Keratinocyte (primary cell): ENCODE data around the gene MYBPC2. TPM values are rescaled to one million over a fixed set of nuclear protein-coding genes. Genes with fewer than 3 reads are reported as not detected.

Source experiments
- DNase-seq: peaks from one replicate; pipeline ENCODE4 v3.0.0-alpha.2; 2011; ENCODE audit warnings: low read depth, missing footprints, low spot score
- FAIRE-seq: peaks from 2 replicates; lab custom pipeline; 2011; peaks lifted over from hg19 to GRCh38; lab: Jason Lieb, UNC
- H2AFZ ChIP-seq: 2 replicates; pipeline ENCODE4 v1.6.0; 2012; ENCODE audit warnings: low read length, control low read depth, inconsistent platforms; ENCODE audit not compliant: control insufficient read depth
- H3K27ac ChIP-seq: 2 replicates; pipeline ENCODE4 v1.5.1; 2011; ENCODE audit warnings: low read length; ENCODE audit not compliant: control insufficient read depth, insufficient read depth
- H3K27me3 ChIP-seq: 3 replicates; pipeline ENCODE4 v1.6.0; 2011; ENCODE audit warnings: low read length; ENCODE audit not compliant: control insufficient read depth, insufficient read depth; ENCODE audit errors: extremely low read depth
- H3K36me3 ChIP-seq, 2 experiments: 2 replicates in 1 of 2; 3 replicates in 1 of 2; pipeline ENCODE4 v1.5.1; 2011; ENCODE audit warnings: low read length in 2 of 2, mild to moderate bottlenecking in 1 of 2; ENCODE audit not compliant: control insufficient read depth in 2 of 2, insufficient read depth in 2 of 2; ENCODE audit errors: extremely low read depth in 1 of 2
- H3K4me1 ChIP-seq: 3 replicates; pipeline ENCODE4 v1.5.1; 2011; ENCODE audit warnings: low read length; ENCODE audit not compliant: control insufficient read depth, insufficient read depth; ENCODE audit errors: extremely low read depth
- H3K4me2 ChIP-seq: 3 replicates; pipeline ENCODE4 v1.6.0; 2011; ENCODE audit warnings: low read depth, low read length; ENCODE audit not compliant: control insufficient read depth, insufficient read depth; ENCODE audit errors: extremely low read depth
- H3K4me3 ChIP-seq, 3 experiments: fragments of 200-600 bp in 1 of 3; sonication (generic) in 1 of 3; 2 replicates in 2 of 3; 3 replicates in 1 of 3; pipeline ENCODE4 v1.5.1; 2011 to 2016; ENCODE audit warnings: low read length in 3 of 3, mild to moderate bottlenecking in 3 of 3, control low read depth in 2 of 3, inconsistent platforms in 1 of 3, low read depth in 1 of 3, mixed read lengths in 1 of 3, mixed run types in 1 of 3, moderate library complexity in 1 of 3; ENCODE audit not compliant: control insufficient read depth in 2 of 3, insufficient read depth in 2 of 3; ENCODE audit errors: extremely low read depth in 1 of 3
- H3K79me2 ChIP-seq: 2 replicates; pipeline ENCODE4 v1.6.0; 2012; ENCODE audit warnings: low read length; ENCODE audit not compliant: control insufficient read depth, insufficient read depth
- H3K9ac ChIP-seq: 3 replicates; pipeline ENCODE4 v1.6.0; 2011; ENCODE audit warnings: low read length; ENCODE audit not compliant: control insufficient read depth, insufficient read depth; ENCODE audit errors: extremely low read depth
- H3K9me1 ChIP-seq: 3 replicates; pipeline ENCODE4 v1.6.0; 2011; ENCODE audit warnings: low read length; ENCODE audit not compliant: control insufficient read depth, insufficient read depth; ENCODE audit errors: extremely low read depth
- H3K9me3 ChIP-seq: 2 replicates; pipeline ENCODE4 v1.5.1; 2012; ENCODE audit warnings: low read depth, low read length; ENCODE audit not compliant: control insufficient read depth
- H4K20me1 ChIP-seq: 3 replicates; pipeline ENCODE4 v1.6.0; 2011; ENCODE audit warnings: low read length; ENCODE audit not compliant: control insufficient read depth, insufficient read depth; ENCODE audit errors: extremely low read depth
- CTCF ChIP-seq, 3 experiments: IDR thresholded peaks in 1 of 3; conservative IDR thresholded peaks in 1 of 3; optimal IDR thresholded peaks in 1 of 3; 2 replicates in 2 of 3; 3 replicates in 1 of 3; pipeline versions ENCODE3 to v1.5.1; 2011; ENCODE audit warnings: low read length in 3 of 3, mild to moderate bottlenecking in 3 of 3, moderate library complexity in 2 of 3, control low read depth in 1 of 3, inconsistent platforms in 1 of 3; ENCODE audit not compliant: insufficient read depth in 2 of 3; ENCODE audit errors: extremely low read depth in 1 of 3
- EZH2 ChIP-seq: IDR thresholded peaks from one replicate; pipeline ENCODE4 v1.6.1; 2012; ENCODE audit warnings: inconsistent platforms, mild to moderate bottlenecking, low read length, moderate library complexity
- dilution Hi-C: fragments of 300-500 bp; cut with MboI; formaldehyde crosslinking; loops from one replicate; pipeline ENCODE4 v1.7.0; 2020; ENCODE audit warnings: low sequenced_read_pairs; ENCODE audit not compliant: extremely low pct_ligation_motif_present
- polyA plus RNA-seq, 5 experiments: library from polyadenylated mRNA; depleted of rRNA in 3 of 5; stranded (reverse) in 3 of 5; stranded (forward) in 1 of 5; unstranded in 1 of 5; fragments of >200 nt; gene quantifications; 1 replicate in 1 of 5; 2 replicates in 3 of 5; 3 replicates in 1 of 5; pipeline versions ENCODE4 v1.2.1 to v1.2.3, GENCODE V29; 2011 to 2012; ENCODE audit warnings: missing spikeins in 2 of 5, low read depth in 1 of 5, low replicate concordance in 1 of 5

MYBPC2 gene
- polyA plus RNA-seq, 1 donor (not counting 4 experiments of a cell fraction or from before 2014, with no cell fraction given): not detected

DNA sequence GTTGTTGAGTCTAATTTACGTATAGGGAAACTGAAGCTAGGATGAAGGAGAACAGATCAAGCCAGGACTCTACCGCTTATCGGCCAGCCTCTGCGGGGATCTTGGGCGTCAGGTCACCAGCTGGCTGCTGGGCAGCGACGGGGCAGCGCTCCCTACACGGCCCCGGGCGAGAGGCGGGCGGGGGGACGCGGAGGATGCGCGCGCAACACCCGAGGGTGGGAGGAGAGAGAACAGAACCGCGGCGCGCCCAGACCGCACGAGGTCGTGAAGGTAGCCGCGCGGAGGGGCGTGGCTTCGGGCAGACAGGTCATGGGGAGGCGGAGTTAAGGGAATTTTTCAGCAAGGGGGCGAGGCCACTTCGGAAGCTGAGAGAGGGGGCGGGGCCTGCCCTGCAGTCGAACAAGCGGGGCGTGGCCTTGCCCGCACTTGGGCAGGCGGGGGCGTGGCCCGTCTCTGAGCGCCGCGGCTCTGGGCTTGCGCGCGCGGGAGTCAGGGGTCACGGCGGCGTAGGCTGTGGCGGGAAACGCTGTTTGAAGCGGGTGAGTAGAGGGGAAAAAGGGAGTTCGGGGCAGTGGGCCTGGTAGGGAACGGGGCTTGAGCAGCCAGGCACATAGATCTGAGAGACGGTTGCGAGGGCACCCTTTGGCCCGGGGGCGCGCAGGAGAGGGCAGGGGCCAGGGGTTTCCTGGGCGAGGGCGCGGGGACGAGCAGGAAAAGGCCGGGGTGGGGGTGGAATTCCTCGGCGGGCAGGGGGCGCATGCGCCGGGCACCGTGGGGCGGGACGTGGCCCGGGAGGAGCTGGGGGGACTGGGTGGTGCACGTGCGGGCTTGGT is 48.6 kb upstream of the MYBPC2 start, which contains the start of gene POLD1:
Gene POLD1, plus strand, starts transcription at position 496 of the 833 bp plus-strand sequence. CDS start 14,505 bp downstream, outside the sequence.
- no peaks in the 10 kb centered on the region for H3K9me3 ChIP-seq
- H3K4me1 ChIP-seq: peaks cover 18% of the 10 kb centered on the region
- H3K4me2 ChIP-seq: peak within 1 kb of the TSS; percentile 89
- no peak for TF ChIP-seq CTCF (optimal IDR thresholded peaks at IDR 0.05 in 1 of 3, IDR thresholded peaks at IDR 0.05 in 1 of 3, conservative IDR thresholded peaks at IDR 0.05 in 1 of 3; ENCODE audit: extremely low read depth in 1 of 3, insufficient read depth in 2 of 3, low read length in 3 of 3)
- no peak for TF ChIP-seq EZH2
- peak within 1 kb of the TSS; percentile 81 for H2AFZ ChIP-seq
- no peaks in the 10 kb centered on the region for H4K20me1 ChIP-seq
- H3K9ac ChIP-seq: peak within 1 kb of the TSS; percentile 72
- peak within 1 kb of the TSS; percentile 67 to 78 (median 70) for H3K4me3 ChIP-seq
- peaks cover 34% of the 10 kb centered on the region for H3K79me2 ChIP-seq
- peak within 1 kb of the TSS; percentile 69 for H3K27ac ChIP-seq
- FAIRE-seq (no peak), DNase-seq (peak; percentile 96)
- peaks cover 18 to 19% of the 10 kb centered on the region in 2 experiments for H3K36me3 ChIP-seq
- H3K27me3 ChIP-seq: no peaks in the 10 kb centered on the region
- H3K9me1 ChIP-seq: peaks cover 2% of the 10 kb centered on the region
- dilution Hi-C loops: no loop called here

DNA sequence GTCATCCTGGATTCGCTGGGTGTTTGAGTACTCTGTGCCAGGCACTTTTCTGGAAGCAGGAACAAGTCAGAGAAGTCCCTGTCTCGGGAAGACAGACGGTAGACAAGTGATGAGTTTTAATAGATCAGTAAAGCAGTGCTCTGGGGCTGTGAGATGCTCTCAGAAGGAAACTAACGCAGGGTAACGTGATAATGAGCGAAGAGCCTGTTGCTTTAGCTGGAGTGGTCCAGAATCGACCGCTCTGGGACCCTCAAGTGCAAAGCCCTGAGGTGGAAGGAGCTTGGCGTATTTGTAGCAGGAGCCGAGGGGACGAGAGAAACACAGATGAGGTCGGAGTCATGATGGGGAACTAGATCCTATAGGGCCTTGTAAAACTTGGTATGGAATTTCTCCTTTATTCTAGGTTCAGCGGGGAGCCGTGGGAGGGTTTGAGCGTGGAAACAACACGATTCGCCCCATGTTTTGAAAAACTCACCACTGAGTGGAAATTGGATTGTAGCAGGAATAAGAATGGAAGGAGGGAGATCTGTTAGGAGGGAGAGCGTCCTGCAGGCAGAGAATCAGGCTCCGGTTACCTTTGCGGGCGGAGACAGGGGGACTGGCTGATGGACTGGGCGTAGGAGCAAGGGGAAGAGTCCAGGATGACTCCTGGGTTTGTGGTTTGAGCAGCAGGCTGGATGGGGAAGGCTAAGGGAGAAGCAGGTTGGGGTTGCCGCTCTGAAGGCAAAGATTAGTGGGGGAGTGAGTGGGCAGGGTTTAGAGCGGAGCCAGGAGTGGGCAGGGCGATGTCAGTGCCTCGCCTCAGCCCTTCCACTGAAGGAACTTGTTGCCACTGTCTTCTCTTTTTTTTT is 47.8 kb upstream of the MYBPC2 start:
- Histone ChIP-seq H3K9me1 (peaks cover 2% of the 10 kb centered on the region), H2AFZ (peak overlapping the region; percentile 37), H3K36me3 (peaks cover 11 to 14% of the 10 kb centered on the region in 2 experiments), H3K4me1 (peaks cover 18% of the 10 kb centered on the region), H3K4me3 (peak overlapping the region; percentile 67 to 75 (median 70)), H3K27me3 (no peaks in the 10 kb centered on the region), H3K9ac (peak overlapping the region; percentile 72), H3K27ac (peak overlapping the region; percentile 60), H3K9me3 (no peaks in the 10 kb centered on the region), H3K79me2 (peaks cover 37% of the 10 kb centered on the region), H3K4me2 (peak overlapping the region; percentile 89), H4K20me1 (no peaks in the 10 kb centered on the region)
- FAIRE-seq: no peak
- dilution Hi-C loops: no loop called here
- TF ChIP-seq CTCF (optimal IDR thresholded peaks at IDR 0.05 in 1 of 3, IDR thresholded peaks at IDR 0.05 in 1 of 3, conservative IDR thresholded peaks at IDR 0.05 in 1 of 3; ENCODE audit: extremely low read depth in 1 of 3, insufficient read depth in 2 of 3, low read length in 3 of 3) (no peak), EZH2 (no peak)
- DNase-seq: no peak
